EH (cell line): ENCODE results near the gene MIGA2.
"Not testable (repeated sequence)": the region's sequence is repeated elsewhere in the genome, so short reads cannot be mapped to it uniquely, and the experiment has no call there.

ENCODE experiments used
- DNase-seq: peaks from one replicate; pipeline ENCODE4 v3.0.0-alpha.2; 2015; ENCODE audit warnings: low read depth

The MIGA2 gene

DNA sequence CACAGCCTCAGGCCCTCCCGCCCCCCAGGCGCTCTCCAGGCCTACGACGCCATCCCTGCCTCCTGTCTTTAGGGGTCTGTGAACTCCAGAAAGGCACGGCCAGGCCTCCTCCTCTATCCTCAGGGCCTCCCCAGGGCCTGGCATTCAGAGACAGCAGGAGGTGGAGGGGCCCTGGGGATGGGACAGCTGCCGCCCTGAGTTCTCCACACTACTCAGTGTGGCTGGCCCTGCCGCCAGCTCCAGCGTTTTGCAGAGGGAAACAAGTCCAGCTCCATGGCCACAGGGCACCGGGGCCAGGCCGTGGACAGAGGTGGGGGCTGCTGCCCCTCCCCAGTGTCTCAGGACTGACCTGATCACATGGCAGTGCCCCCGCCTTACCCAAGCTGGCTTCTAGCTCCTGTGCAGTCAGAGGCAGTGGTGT lies 24.7 kb upstream of the MIGA2 start:
- no peak for DNase-seq

DNA sequence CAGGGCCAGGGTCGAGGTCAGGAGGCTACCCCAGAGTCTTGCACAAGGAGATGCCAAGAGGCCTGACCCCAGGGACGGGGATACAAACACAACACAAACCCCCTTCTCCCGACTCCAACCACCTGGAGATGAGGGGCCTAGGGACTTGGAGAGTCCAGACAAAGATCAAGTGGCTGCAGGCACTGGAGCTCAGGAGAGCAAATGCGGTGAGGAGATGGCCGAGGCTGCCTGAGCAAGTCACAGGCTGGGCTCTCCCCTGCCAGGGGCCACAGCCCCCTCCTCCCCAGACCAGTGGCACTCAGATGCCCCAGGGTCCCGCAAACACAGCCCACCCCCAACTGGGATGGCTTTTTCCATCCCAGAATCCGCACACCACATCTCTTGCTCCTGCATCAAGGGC lies 24.1 kb upstream of the MIGA2 start:
- no peak for DNase-seq

DNA sequence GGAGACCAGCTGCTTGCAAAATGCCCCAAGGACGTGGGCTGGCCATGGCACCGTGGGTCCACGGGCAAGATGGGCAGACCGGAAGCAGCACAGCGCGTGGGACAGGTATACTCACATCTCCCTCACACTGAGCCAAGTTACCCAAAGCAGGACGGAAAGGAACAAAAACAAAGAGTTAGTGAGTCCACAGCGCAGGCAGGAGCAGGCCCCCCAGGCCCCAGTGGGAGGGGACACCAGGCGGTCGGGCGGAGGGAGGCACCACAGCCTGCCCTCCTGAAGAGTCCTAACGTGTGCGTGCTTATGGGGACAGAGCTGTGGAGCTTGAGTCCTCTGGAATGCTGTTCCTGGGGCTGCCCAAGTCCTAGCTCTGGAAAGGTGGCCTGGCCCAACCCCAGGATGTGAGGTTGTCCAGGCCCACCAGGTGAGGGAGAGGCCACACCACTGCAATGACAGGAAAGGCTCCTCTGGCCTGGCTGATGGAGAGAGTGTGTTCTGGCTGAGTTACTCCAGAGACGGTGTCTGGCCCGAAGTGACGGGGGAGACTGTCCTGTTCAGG lies 23.5 kb upstream of the MIGA2 start:
- DNase-seq, result no peak

DNA sequence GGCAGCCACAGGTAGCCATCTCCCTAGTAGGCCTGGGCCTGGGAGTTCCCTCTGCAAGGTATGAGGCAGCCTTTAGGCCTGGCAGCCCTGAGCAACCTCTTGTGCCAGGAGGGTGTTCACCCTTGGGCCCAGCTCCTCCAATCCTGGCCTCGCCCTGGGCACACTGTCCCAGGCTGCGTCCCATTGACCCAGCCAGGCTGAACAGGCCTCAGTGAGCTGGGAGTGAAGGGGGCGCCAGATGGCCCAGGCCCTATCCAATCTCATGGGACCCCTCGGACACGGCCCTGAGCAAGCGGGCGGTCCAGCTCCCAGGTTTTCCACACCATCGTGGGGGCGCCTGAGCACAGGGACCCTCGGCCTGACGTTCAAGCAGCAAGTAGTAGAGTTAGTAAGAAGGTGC lies 22.8 kb upstream of the MIGA2 start:
- DNase-seq, result no peak

DNA sequence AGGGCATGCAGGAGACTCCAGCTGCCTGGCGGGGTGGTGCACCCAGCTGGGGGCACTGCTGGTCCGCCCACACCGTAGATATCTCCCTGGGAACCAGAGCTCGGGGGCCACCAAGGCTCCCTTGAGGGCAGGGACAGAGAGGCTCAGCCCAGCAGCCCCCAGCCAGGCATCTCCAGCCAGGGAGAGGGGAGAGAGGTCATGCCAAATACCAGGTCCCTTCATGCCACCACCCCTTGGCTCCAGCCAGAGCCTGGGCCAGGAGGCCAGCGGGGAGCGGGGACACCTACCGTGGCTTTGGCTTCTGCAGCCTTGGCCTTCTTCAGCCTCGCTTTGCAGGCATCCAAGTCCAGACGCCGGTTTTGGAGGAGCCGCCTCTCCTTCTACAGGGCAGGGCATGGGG lies 22.3 kb upstream of the MIGA2 start:
- no peak for DNase-seq

DNA sequence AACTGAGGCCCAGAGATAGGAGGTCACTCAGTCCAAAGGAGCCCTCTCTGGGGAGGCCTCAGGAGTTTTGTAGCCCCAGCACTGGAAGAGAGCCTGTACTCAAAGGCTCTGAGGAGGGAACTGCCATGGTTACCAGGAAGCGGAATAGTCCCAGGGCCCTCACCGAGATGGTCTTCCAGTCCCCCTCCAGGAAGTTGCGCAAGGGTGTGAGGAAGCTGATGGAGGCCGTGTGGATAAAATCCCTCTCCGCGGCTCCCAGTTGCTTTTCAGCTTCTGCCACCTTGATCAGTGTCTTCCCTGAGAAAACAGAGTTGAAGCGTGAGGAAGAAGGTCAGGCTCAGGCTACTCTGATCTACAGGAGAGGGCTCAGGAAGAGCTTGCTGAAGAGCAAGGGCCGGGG lies 21.8 kb upstream of the MIGA2 start:
- no peak for DNase-seq

DNA sequence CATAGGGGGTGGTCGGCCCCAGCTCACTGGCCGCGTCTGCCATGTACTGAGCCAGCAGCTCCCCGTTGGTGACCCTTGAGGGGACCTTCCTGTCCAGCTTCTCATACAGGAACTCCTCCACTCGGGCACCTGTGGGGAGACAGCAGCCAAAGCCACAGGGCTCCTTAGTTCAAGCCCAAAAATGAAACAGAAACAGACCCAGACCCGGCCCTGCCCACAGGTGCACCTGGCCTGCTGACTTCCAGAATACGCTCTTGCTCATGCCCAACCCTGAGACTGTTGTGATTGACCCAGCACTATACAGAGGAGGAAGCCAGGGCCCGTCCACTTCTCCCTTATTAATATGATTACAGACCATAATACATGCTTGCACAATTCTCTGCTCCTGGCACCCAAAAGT lies 15.3 kb upstream of the MIGA2 start:
- no peak for DNase-seq

DNA sequence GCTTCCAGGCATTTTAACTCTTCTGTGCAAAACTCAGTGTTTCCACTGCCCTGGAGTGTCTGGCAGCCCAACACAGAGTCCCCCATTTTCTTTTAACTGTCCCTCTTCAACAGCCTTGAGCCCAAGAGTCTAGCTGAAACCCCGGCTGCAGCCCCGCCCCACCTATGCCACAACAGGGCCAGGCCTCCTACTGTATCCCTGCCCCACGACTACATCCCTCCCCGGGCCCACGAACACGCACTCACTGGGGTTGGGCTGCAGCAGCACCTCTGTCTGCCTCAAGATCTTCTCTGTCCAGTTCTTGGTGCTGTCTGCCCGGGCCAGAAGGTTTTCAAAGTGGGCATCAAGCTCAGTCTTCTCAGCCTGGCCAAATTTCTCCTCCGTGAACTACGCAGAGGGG lies 14.4 kb upstream of the MIGA2 start:
- no peak for DNase-seq

DNA sequence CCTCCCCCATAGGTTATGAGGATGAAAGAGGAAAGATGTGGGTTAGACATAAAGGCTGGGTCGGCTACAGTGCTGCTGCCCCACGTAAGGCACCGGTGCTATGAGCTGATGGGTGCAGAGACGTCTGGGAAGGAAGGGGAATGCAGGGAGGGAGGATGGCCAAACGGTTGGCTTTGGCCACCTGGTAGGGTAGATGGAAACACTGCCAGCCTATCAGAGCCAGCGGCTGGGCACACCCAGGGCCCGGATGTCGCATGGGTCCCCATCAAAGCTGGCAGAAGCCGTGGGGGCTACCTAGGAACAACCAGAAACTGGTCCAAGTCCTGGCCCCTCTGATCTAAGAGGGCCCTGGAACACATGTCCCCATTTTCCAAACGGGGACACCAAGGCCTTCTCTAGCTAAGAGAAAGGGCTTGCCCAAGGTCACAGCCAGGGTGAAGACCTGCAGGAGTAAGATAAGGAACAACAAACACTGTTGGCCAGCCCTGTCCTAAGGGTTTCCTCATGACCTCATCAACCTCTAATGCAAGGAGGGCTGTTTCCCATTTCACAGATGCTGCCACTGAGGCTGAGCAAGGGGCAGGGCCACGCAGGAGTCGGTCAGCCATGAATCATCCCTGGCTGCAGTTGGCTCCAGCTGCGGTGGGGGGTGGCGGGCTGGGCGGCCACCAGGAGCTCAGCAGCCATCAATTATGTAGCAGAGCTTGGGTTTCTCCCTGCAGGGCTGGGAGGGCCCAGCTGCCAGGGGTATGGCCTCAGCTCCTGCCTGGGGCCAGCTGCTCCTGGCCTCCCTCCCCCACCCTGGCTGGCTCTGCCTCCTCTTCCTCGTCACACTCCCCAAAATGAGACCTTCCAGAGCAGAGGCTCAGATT lies 13.2 kb upstream of the MIGA2 start:
- DNase-seq, result peak; percentile 85

DNA sequence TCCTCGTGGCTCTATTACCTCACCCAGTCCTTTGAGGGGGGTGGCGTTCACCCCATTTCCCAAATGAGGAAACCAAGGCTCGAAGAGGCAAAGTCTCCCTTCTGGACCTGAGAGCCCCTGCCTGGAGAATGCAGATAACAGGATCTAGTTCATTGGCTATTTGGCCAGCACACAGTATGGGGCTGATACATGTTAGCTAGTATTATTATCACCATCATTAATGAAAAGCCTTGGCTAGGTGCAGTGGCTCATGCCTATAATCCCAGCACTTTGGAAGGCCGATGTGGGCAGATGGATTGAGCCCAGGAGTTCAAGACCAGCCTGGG lies 12.6 kb upstream of the MIGA2 start:
- no peak for DNase-seq

DNA sequence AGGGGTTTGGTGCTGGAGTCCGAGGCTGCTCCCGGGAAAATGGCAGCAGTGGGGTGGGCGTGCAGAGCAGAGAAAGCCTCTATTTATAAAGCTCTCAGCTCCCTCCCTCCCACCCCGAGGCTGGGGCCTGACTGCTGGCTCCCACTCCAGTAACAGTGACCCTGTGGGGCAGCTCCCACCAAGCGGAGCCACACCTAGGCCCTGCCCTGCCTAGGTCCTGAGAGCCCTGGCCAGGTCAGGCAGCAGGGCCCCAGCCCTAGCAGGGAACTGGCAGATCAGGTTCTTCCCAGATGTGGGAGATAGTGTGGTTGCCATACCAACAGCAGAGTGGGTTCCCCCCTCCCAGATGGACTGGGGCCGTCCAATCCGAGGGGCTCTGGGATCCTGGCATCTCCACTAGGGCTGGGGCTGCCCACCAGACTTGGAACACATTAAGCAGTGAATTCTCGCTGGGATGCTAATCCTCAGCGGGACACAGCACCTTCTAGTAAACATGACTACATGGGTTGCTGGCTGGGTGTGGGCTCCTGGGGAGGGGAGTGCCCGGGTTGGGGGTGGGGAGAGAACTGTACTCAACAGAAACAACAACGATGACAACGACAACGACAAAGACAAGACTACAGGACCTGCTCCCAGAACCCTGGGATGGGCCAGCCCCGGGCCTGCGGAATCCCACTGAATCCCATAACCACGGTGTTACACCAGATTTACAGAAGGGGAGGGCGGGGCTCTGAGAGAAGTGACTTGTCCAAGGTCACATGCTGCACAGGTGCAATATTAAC lies 9.8 kb upstream of the MIGA2 start:
- peak; percentile 34 for DNase-seq

DNA sequence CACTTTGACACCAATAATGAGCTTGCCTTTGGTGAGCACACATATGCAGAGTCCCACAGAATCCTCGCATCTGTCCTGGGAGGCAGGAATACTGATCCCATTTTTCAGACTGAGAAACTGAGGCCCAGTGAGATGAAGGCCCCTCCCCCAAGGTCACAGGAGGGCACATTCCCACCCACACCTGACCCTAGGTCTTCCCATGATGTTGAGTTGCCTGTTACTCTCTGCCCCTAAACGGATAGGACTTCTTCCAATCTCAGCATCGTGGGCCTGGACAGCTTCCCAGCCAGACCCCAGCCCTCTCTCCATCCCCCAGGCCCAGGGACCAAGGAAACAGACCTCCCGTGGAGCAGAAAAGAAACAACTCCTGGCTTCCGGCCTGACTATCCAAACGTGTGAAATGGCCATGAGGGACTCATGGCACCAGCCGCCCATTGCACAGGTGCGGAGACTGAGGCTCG lies 9.2 kb upstream of the MIGA2 start:
- DNase-seq, result peak; percentile 22

DNA sequence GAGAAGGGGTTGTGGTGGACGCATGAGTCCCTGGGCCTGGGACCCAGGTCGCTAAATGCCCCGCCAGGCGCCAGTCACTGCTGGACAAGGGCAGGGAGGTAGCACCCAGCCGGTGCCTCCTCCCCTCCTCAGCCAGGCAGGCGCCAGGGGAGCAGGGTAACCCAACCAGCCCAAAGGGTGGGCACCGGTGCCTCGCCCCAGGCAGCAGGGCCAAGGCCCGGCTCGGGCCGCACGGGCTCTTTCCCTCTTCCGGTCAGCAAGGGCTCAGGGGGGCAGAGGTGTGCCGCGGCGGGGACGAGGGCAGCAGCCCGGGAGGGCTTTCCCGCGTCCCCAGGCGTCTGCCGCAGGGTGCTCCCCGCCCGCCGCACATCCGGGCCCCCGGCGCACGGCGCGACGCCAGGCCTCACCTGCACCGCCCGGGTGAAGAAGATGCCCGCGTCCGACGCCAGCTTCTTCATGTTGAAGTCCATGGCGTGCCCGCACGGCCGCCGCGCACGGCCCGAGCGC lies 8.7 kb upstream of the MIGA2 start:
- DNase-seq, result peak; percentile 41

DNA sequence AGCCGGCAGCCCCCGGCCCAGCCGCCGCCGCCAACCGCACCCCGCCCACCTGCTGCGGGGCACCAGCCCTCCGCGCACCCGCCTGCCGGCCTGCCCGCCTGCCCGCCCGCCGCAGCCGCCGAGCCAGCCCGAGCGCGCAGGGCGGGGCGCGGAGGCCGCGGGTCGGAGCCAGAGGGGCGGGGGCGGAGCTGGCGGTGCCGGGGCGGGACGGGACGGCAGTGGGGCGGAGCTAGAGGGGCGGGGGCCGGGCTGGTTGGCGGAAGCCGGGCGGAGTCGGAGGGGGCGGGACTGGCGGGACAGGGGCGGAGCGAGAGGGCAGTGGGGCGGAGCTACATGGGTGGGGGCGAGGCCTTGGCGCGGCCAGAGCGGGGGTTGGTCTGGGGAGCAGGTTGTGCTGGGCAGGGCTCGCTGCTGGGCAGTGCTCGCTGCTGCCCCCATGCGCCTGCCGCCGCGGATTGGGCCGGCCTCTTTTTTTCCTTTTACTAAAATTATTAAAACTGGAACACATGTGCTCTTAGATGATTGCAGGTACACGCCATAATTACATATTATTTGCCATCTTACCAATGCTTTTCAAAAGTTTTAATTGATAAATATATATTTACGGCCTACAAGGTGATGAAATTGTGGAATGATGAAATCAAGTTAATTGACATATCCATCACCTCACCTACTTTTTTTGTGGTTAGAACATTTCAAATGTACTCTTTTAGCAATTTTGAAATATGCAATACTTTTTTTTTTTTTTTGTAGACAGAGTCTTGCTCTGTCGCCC lies 8.0 kb upstream of the MIGA2 start, which contains the start of gene SH3GLB2:
TSS of gene SH3GLB2 (minus strand) at position 140 of the 775 bp plus-strand sequence. CDS start 177 bp downstream, outside the sequence.
- DNase-seq, result peak; percentile 93

DNA sequence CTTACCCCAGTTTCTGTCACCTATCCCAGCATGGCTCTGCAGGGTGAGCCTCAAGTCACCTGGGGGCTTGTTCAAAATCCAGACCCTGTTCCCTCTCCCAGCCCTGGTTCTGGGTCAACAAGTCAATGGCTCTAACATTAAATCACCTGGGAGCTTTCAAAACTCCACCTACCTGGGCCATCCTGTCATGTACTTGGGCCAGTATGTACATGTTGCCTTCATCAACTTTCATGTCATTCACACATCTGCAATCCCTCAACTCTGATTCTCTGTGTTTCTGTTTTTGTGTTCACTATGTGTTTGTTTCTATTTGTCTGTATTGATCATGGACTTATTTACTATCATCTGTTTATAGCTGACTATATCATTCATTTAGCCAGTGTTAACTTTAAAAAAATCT lies 6.2 kb upstream of the MIGA2 start:
- DNase-seq, result no peak

DNA sequence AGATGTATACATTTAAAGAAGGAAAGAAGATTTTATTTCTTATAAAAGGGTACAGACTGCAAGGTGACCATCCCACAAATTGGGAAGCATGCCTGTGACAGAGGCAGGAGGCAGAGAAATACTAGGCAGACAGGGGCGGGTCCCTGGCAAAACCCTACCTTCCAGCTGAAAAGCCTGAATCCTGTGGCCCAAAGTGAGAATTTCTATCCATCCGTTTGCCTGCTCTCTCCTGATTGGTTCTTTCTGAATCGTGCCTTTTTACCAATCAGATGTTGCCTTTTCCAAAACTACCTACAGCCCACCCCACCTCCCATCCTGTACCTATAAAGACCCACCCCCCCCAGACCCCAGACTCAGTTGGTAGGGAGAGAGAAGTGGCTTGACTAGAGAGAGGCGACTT lies 4.9 kb upstream of the MIGA2 start:
- no peak for DNase-seq

DNA sequence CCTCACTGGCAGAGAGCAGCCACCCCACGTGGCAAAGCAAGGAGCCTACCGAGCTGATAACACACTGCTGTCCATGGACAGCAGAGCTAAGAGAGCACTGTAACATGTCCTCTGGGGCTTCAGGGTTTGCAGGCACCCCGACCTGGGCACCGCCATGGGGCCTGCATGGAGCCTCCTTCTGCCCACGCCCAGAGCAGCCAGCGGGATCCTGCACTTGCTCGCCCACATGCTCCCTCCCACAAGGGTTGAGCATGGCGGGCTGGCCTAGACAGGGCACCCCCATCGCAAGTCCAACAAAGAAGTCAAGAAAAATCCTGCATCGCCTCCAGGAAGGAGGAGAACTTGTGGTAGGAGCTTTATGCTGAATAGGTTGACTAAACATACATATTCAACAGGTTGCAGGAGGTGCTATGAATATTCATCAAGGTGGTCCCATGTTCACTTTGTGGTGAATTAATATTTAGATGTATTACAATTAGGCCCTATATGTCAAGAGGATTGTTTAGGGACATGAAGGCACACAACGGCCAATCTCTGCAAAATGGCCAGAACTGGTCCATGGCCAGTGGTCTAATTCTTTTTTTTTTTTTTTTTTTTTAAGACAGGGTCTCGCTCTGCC lies 3.8 kb upstream of the MIGA2 start:
- DNase-seq, result no peak

DNA sequence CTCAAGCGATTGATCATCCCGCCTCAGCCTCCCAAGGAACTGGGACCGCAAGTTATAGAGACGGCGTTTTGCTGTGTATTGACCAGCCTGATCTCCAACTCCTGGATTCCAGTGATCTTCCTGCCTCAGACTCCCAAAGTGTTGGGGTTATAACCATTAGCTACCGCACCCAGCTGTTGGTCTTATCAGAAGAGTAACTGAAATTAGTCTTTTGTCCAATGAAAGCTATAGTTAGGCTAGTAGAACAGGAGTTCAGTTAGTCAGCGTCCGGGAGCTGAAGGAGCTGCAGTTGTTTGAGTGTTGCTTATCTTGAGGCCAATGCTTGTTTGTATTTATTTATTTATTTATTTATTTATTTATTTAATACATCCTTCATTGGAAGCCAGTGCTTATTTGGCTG lies 3.2 kb upstream of the MIGA2 start:
- DNase-seq, result no peak

DNA sequence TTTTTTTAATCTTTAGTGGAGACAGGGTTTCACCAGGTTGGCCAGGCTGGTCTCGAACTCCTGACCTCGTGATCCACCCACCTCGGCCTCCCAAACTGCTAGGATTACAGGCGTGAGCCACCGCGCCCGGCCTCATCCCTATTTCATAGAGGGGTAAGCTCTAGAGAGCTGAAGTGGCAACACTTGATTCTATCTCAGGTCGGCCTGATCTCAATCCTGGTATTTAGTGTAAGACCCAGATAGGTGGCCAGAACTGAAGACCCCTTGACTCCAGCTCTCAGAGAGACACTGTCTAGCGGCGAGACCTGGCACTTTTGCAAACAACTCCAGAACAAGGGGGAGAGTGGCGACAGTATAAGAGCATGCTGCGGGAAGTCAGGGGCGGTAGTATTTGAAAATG lies 588 bp upstream of the MIGA2 start:
- DNase-seq, result not testable (repeated sequence)

DNA sequence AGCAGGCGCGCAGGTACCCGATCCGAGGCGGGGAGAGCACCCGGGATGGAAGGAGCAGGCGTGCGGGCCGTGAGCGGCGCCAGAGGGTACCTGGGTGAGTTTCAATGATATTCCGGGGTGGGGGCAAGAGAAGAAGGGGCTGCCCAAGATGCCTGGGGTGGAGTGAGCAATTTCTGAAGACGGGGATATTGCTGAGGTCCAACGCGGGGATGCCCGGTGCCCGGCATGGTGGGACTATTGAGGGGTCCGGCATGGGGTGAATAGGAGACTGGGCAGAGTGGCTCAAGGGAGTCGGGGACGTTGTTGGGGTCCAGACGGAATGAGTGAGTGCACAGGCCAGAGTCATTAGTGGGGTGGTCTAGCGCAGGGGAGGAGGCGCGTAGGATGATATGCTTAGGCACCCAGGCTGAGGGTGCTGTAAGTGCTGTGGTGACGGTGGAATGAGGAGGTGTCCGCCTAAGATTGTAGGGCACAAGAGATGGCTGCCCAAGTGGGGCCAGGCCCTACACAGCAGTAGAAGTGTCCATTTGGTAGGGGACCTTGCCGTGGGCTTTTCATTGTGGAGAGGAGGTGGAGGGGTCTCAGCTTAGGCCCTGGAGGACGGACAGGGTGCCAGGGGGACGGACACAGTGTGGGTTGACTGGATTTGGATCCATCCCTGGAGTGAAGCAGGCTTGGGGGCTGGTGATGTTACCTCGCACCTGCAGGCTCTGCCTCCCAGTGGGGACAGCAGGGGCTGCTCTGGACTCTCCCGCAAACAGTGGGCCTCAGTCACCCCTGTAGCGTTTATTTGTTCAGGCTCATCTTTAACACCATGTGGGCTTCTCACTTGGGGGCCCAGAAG lies 719 bp downstream of the MIGA2 start:
- peak; percentile 21 for DNase-seq

DNA sequence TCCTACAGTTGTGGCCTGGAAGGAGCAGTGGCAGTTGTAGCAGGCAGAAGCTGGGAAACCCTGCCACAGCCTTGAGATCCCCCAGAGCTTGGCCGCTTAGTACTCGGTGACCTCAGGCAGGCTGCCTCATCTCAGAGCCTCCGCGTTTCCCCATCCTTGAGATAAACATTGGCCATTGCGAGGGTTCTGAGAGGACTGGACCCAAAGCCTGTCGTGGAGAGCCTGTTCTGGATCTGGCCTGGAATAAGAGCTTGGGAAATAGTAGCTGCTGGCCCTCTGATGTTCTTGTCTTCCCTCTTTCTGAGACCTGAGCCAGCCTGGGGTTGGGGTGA lies 1.3 kb downstream of the MIGA2 start:
- DNase-seq, result no peak
